Measurements from ENCODE around the gene ZNF322.

The ZNF322 gene

DNA sequence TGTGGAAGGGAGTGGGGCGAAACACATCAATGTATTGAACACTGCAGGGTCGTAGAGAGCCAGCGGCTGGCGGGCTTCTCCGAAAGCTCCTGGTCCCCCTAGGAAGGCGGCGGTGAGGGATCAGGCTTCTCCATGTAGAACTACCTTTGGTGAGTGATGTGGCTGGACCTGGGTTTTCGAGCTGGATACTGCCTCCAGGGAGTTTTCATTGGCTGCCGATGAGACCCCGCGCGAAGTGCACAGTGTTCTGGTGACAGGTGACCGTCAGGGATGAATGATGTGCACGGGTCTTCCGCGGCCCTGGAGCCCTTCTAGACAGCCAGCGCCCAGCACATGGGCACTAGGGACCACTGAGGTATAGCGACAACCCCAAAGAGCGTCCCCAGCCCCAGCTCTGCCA is 46.3 kb downstream of the ZNF322 start:
- peaks cover 94% of the 10 kb centered on the region for H3K27me3 ChIP-seq (ENCODE audit: insufficient read depth, low read depth, severe bottlenecking)
- no peaks in the 10 kb centered on the region for H3K36me3 ChIP-seq
- peaks cover 14% of the 10 kb centered on the region for H3K9me3 ChIP-seq (ENCODE audit: severe bottlenecking)
- DNase-seq: no peak
- TF ChIP-seq, protein P1, sequence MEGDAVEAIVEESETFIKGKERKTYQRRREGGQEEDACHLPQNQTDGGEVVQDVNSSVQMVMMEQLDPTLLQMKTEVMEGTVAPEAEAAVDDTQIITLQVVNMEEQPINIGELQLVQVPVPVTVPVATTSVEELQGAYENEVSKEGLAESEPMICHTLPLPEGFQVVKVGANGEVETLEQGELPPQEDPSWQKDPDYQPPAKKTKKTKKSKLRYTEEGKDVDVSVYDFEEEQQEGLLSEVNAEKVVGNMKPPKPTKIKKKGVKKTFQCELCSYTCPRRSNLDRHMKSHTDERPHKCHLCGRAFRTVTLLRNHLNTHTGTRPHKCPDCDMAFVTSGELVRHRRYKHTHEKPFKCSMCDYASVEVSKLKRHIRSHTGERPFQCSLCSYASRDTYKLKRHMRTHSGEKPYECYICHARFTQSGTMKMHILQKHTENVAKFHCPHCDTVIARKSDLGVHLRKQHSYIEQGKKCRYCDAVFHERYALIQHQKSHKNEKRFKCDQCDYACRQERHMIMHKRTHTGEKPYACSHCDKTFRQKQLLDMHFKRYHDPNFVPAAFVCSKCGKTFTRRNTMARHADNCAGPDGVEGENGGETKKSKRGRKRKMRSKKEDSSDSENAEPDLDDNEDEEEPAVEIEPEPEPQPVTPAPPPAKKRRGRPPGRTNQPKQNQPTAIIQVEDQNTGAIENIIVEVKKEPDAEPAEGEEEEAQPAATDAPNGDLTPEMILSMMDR (IDR thresholded peaks at IDR 0.05; ENCODE audit: low read depth, low read length): no peak
- no peak overlapping the region for H3K4me3 ChIP-seq (ENCODE audit: low read depth, low read length)
- no peak overlapping the region for H3K27ac ChIP-seq

DNA sequence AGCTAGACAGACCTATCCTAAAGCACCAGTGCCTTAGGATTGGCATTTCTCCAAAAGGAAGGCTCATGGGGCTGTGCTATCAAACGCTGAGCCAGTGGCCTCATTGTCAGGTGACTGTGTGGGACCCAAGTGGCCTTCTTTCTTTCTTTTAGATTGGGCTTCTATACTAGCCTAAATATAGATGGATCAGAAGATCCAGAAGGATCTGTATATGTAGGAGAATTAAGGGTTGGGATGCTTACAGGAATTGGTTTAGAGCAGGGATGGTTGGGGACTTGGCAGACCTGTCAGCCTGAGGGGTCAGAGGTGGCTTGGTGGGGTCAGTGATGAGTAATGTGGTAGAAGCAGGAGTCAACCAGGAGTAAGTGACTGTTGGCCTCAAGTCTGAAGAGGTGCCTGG is 47.9 kb downstream of the ZNF322 start:
- no peaks in the 10 kb centered on the region for H3K36me3 ChIP-seq
- H3K27me3 ChIP-seq (ENCODE audit: insufficient read depth, low read depth, severe bottlenecking): peaks cover 97% of the 10 kb centered on the region
- DNase-seq: no peak
- TF ChIP-seq, protein P1 (IDR thresholded peaks at IDR 0.05; ENCODE audit: low read depth, low read length): no peak
- no peak overlapping the region for H3K4me3 ChIP-seq (ENCODE audit: low read depth, low read length)
- H3K27ac ChIP-seq: no peak overlapping the region
- H3K9me3 ChIP-seq (ENCODE audit: severe bottlenecking): peaks cover 11% of the 10 kb centered on the region

DNA sequence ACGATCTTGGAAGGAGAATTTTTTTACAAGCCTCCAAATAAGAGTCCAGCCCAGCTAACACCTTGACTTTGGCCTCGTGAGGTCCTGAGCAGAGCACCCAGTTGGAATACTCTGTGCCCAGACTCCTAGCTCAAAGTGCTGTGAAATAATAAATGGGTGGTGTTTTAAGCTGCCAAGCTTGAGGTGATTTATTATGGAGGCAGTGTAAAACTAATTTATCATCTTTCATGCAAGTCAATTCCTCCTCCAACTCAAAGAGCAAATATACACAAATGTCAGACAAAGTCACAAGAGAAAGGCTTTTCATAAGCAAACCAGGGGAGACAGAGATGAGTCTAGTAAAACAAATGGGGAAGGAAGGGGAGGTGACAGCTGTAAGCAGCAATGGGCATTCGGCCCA is 50.1 kb downstream of the ZNF322 start:
- TF ChIP-seq, protein P1 (IDR thresholded peaks at IDR 0.05; ENCODE audit: low read depth, low read length): no peak
- DNase-seq: no peak
- peaks cover 81% of the 10 kb centered on the region for H3K27me3 ChIP-seq (ENCODE audit: insufficient read depth, low read depth, severe bottlenecking)
- H3K4me3 ChIP-seq (ENCODE audit: low read depth, low read length): no peak overlapping the region
- no peaks in the 10 kb centered on the region for H3K36me3 ChIP-seq
- H3K27ac ChIP-seq: no peak overlapping the region
- no peaks in the 10 kb centered on the region for H3K9me3 ChIP-seq (ENCODE audit: severe bottlenecking)

GRCh38 chr6:26607434-26608230 is 51.9 kb downstream of the ZNF322 start:
- Histone ChIP-seq H3K27ac (no peak overlapping the region), H3K36me3 (no peaks in the 10 kb centered on the region), H3K27me3 (ENCODE audit: insufficient read depth, low read depth, severe bottlenecking) (peaks cover 65% of the 10 kb centered on the region), H3K4me3 (ENCODE audit: low read depth, low read length) (no peak overlapping the region), H3K9me3 (ENCODE audit: severe bottlenecking) (no peaks in the 10 kb centered on the region)
- TF ChIP-seq, protein P1 (IDR thresholded peaks at IDR 0.05; ENCODE audit: low read depth, low read length): peak; percentile 83
- DNase-seq: peak; percentile 70

DNA sequence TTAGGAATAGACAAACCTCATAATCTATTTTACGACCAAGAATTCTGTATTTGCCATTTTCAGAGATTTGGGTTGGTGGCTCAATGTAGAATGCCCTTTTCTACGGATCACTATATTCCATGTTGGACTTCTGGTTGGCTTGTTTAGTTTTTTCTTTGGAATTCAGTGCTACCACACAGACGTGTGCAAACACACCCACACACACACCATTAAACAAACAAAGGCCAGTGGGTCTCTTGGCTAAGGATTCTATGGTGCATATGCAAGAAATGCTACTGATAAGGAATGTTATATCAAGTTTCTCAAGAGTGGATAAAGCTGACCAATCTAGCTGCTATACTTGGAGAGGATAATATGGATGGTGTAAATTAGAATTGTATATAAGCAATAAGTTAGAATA is 54.7 kb downstream of the ZNF322 start:
- Histone ChIP-seq H3K36me3 (peaks cover 5% of the 10 kb centered on the region), H3K27me3 (ENCODE audit: insufficient read depth, low read depth, severe bottlenecking) (peaks cover 37% of the 10 kb centered on the region), H3K27ac (no peak overlapping the region), H3K4me3 (ENCODE audit: low read depth, low read length) (no peak overlapping the region), H3K9me3 (ENCODE audit: severe bottlenecking) (no peaks in the 10 kb centered on the region)
- no peak for DNase-seq
- TF ChIP-seq, protein P1 (IDR thresholded peaks at IDR 0.05; ENCODE audit: low read depth, low read length): no peak

DNA sequence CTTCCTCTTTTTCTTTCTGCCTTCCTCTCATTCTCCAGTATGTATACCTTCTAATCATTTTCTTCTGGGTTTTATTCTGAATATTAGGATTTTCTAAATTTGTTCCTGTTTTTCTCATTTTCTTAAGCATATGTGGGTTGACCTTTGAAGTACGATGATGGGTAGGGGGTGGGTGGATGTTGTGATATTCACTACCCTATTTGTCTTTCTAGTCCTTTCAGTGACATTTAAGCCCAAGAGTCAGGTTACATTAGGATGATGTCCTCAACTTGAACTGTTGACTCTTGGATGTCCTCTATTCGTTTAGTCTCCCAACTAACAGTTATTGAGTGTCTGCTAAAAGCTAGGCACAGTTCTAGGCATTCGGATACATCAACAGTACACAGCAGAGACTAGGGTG is 55.5 kb downstream of the ZNF322 start:
- no peak overlapping the region for H3K27ac ChIP-seq
- TF ChIP-seq, protein P1 (IDR thresholded peaks at IDR 0.05; ENCODE audit: low read depth, low read length): no peak
- peaks cover 29% of the 10 kb centered on the region for H3K27me3 ChIP-seq (ENCODE audit: insufficient read depth, low read depth, severe bottlenecking)
- H3K36me3 ChIP-seq: peaks cover 13% of the 10 kb centered on the region
- no peak for DNase-seq
- H3K9me3 ChIP-seq (ENCODE audit: severe bottlenecking): no peaks in the 10 kb centered on the region
- no peak overlapping the region for H3K4me3 ChIP-seq (ENCODE audit: low read depth, low read length)

Measured in WERI-Rb-1 (cell line).